Measurements from ENCODE around the gene ARHGAP30.
A peak's percentile ranks its signal among the peaks of the same experiment; 100 is the strongest.

- TF ChIP-seq POLR2A (IDR thresholded peaks at IDR 0.05) (peak; percentile 83), CTCF (IDR thresholded peaks at IDR 0.05) (peak in 1 of 4 experiments; percentile 13)
These were observed 23.7 kb downstream of the ARHGAP30 start, which contains the start of gene USF1 for GRCh38 chr1:161045736-161046604.

Measured in prostate gland (tissue), 2 donors.